ENCODE results near the gene ARHGEF4. TPM values are rescaled to one million over a fixed set of nuclear protein-coding genes. Genes with fewer than 3 reads are reported as not detected.
A peak's percentile ranks its signal among the peaks of the same experiment; 100 is the strongest.

ARHGEF4 gene
- polyA plus RNA-seq, 3 donors = 0.05 TPM; not detected in 2

GRCh38 chr2:130972410-130972809 lies 135.7 kb downstream of the ARHGEF4 start:
- H3K9me3 ChIP-seq (replicated peaks in 1 of 2; ENCODE audit: control insufficient read depth in 1 of 2, insufficient read depth in 1 of 2, low read length in 2 of 2) = peaks cover 2 to 6% of the 10 kb centered on the region in 2 donors
- no peaks in the 10 kb centered on the region for H3K79me2 ChIP-seq (ENCODE audit: insufficient read depth, low read length)
- Mint-ChIP-seq H3K4me3 (no peak overlapping the region), H3K4me1 (no peaks in the 10 kb centered on the region), H3K9me3 (peaks cover 0 to 4% (median 0%) of the 10 kb centered on the region in 7 donors), H3K36me3 (no peaks in the 10 kb centered on the region), H3K27me3 (ENCODE audit: low read depth in 3 of 3) (peaks cover 2 to 6% (median 6%) of the 10 kb centered on the region in 3 donors), H3K27ac (no peak overlapping the region)
- TF ChIP-seq, protein P1, sequence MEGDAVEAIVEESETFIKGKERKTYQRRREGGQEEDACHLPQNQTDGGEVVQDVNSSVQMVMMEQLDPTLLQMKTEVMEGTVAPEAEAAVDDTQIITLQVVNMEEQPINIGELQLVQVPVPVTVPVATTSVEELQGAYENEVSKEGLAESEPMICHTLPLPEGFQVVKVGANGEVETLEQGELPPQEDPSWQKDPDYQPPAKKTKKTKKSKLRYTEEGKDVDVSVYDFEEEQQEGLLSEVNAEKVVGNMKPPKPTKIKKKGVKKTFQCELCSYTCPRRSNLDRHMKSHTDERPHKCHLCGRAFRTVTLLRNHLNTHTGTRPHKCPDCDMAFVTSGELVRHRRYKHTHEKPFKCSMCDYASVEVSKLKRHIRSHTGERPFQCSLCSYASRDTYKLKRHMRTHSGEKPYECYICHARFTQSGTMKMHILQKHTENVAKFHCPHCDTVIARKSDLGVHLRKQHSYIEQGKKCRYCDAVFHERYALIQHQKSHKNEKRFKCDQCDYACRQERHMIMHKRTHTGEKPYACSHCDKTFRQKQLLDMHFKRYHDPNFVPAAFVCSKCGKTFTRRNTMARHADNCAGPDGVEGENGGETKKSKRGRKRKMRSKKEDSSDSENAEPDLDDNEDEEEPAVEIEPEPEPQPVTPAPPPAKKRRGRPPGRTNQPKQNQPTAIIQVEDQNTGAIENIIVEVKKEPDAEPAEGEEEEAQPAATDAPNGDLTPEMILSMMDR (IDR thresholded peaks at IDR 0.05) = no peak
- intact Hi-C loops (cut with micrococcal nuclease) = no loop called here
- no peak for DNase-seq
- no peak overlapping the region for H3K27ac ChIP-seq (ENCODE audit: low read depth in 1 of 2, low read length in 2 of 2)
- H3K4me1 ChIP-seq (ENCODE audit: control insufficient read depth in 1 of 2, insufficient read depth in 2 of 2, low read length in 2 of 2) = no peaks in the 10 kb centered on the region
- H3K9ac ChIP-seq (ENCODE audit: insufficient read depth, low read length, poor library complexity, severe bottlenecking) = no peak overlapping the region
- no peaks in the 10 kb centered on the region for H4K20me1 ChIP-seq (ENCODE audit: insufficient read depth, low read length)
- H2AFZ ChIP-seq (ENCODE audit: insufficient read depth, low read depth, low read length, poor library complexity, severe bottlenecking) = peak overlapping the region; percentile 29
- no peaks in the 10 kb centered on the region for H3K27me3 ChIP-seq (ENCODE audit: control insufficient read depth in 2 of 2, insufficient read depth in 2 of 2, low read length in 2 of 2)
- no CpG with 5 or more reads among the region's 1 CpG for WGBS (ENCODE audit: insufficient coverage)
- no peak overlapping the region for H3K4me2 ChIP-seq (replicated peaks; ENCODE audit: extremely low read depth, low read length, poor library complexity, severe bottlenecking)
- no peak overlapping the region for H3K4me3 ChIP-seq (replicated peaks in 1 of 3; ENCODE audit: low read depth in 2 of 3, low read length in 3 of 3)
- H3K36me3 ChIP-seq (replicated peaks in 1 of 2; ENCODE audit: control insufficient read depth in 1 of 2, insufficient read depth in 2 of 2, low read length in 2 of 2) = no peaks in the 10 kb centered on the region

- H3K9ac ChIP-seq (ENCODE audit: insufficient read depth, low read length, poor library complexity, severe bottlenecking) = no peak overlapping the region
- H4K20me1 ChIP-seq (ENCODE audit: insufficient read depth, low read length) = no peaks in the 10 kb centered on the region
- no peaks in the 10 kb centered on the region for H3K4me1 ChIP-seq (ENCODE audit: control insufficient read depth in 1 of 2, insufficient read depth in 2 of 2, low read length in 2 of 2)
- H3K4me2 ChIP-seq (replicated peaks; ENCODE audit: extremely low read depth, low read length, poor library complexity, severe bottlenecking) = no peak overlapping the region
- no peak overlapping the region for H2AFZ ChIP-seq (ENCODE audit: insufficient read depth, low read depth, low read length, poor library complexity, severe bottlenecking)
- intact Hi-C loops (cut with micrococcal nuclease) = no loop called here
- peaks cover 2 to 7% (median 4%) of the 10 kb centered on the region in 3 donors for H3K27me3 Mint-ChIP-seq (ENCODE audit: low read depth in 3 of 3)
- H3K27ac ChIP-seq (ENCODE audit: low read depth in 1 of 2, low read length in 2 of 2) = no peak overlapping the region
- H3K9me3 ChIP-seq (replicated peaks in 1 of 2; ENCODE audit: control insufficient read depth in 1 of 2, insufficient read depth in 1 of 2, low read length in 2 of 2) = peaks cover 10 to 16% of the 10 kb centered on the region in 2 donors
- WGBS (ENCODE audit: insufficient coverage) = 89% methylated on average over 11 of the region's 11 CpGs
- no peak overlapping the region for H3K4me3 ChIP-seq (replicated peaks in 1 of 3; ENCODE audit: low read depth in 2 of 3, low read length in 3 of 3)
- DNase-seq = no peak
- TF ChIP-seq, protein P1 (IDR thresholded peaks at IDR 0.05) = no peak
- no peak overlapping the region for H3K4me3 Mint-ChIP-seq
- H3K27ac Mint-ChIP-seq = no peak overlapping the region
- no peaks in the 10 kb centered on the region for H3K4me1 Mint-ChIP-seq
- H3K36me3 ChIP-seq (replicated peaks in 1 of 2; ENCODE audit: control insufficient read depth in 1 of 2, insufficient read depth in 2 of 2, low read length in 2 of 2) = no peaks in the 10 kb centered on the region
- no peaks in the 10 kb centered on the region for H3K79me2 ChIP-seq (ENCODE audit: insufficient read depth, low read length)
- H3K9me3 Mint-ChIP-seq = peaks cover 0 to 6% (median 2%) of the 10 kb centered on the region in 7 donors
- H3K27me3 ChIP-seq (ENCODE audit: control insufficient read depth in 2 of 2, insufficient read depth in 2 of 2, low read length in 2 of 2) = no peaks in the 10 kb centered on the region
- no peaks in the 10 kb centered on the region for H3K36me3 Mint-ChIP-seq
These were observed 139.0 kb downstream of the ARHGEF4 start for GRCh38 chr2:130975729-130976128.

Data from CD14-positive monocyte (primary cell).